Adrenal gland (tissue), 5 donors: ENCODE data around the gene TLR10.

ENCODE experiments used
- CTCF ChIP-seq, 6 experiments: fragments of 450-650 bp in 4 of 6; fragments of 200-600 bp in 2 of 6; sonication (generic) in 1 of 6; IDR thresholded peaks; 1 replicate in 5 of 6; 2 replicates in 1 of 6; pipeline versions ENCODE4 v1.5.1 to v1.8.0; 2016 to 2021; ENCODE audit warnings: antibody characterized with exemption in 6 of 6, mild to moderate bottlenecking in 2 of 6, moderate library complexity in 1 of 6
- POLR2A ChIP-seq, 2 donors: fragments of 450-650 bp; IDR thresholded peaks; one replicate each; pipeline ENCODE4 v1.6.1; 2017; ENCODE audit warnings: antibody characterized with exemption in 2 of 2, mild to moderate bottlenecking in 2 of 2, moderate library complexity in 1 of 2
- donor health status: DM: no; HTN: no; CAD: no.

GRCh38 chr4:38823766-38824165 is 41.0 kb upstream of the TLR10 start:
- no peak for TF ChIP-seq POLR2A (IDR thresholded peaks at IDR 0.05)
- TF ChIP-seq CTCF (IDR thresholded peaks at IDR 0.05): no peak
